HG02943 (cell line): ENCODE results near the gene DOHH.

Source experiments
- ATAC-seq: cut with Tn5 transposase; IDR thresholded peaks from one replicate; pipeline ENCODE4 v1.9.1; 2021; ENCODE audit warnings: mild to moderate bottlenecking, low read depth, moderate library complexity; ENCODE audit not compliant: unreplicated experiment

Gene DOHH

DNA sequence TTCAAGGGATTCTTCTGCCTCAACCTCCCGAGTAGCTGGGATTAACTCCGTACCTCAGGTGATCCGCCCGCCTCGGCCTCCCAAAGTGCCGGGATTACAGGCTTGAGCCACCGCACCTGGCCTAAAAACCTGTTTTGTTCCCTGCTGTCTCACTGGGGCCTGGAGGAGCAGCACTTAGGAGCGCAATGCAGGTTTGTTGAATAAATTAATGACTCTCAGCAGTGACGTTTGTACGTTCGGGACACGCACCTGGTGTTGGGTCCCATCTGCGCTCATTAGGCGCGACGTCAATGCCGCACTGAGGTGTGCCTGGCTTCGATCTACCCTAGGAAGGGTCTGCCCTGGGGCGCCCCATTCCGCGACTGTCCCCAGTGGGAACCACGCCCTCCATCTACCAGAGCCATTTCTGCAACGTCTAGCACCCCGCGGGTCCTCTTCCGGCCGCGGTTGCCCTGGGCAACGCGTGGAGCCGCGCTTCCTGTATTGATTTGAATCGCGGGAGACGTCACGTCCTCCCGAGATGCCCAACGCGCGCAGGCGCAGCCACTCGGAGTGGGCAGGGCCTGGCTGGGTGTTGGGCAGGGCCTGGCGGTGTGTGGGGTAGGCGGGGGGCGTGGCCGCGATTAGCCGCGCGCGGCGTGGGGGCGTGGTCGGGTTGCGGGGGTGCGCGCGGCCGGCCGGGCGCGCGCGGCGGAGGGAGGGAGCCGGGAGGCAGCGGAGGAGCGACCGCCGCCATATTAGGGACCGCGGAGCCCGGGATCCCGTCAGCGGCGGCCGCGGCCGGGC, 5.3 kb upstream of the DOHH start, which contains the start of gene FZR1:
Gene FZR1, plus strand, starts transcription at position 714 of the 786 bp plus-strand sequence. CDS start 16,679 bp downstream, outside the sequence.
- ATAC-seq: peak; percentile 80

GRCh38 chr19:3504735-3505134, 4.3 kb upstream of the DOHH start:
- no peak for ATAC-seq

DNA sequence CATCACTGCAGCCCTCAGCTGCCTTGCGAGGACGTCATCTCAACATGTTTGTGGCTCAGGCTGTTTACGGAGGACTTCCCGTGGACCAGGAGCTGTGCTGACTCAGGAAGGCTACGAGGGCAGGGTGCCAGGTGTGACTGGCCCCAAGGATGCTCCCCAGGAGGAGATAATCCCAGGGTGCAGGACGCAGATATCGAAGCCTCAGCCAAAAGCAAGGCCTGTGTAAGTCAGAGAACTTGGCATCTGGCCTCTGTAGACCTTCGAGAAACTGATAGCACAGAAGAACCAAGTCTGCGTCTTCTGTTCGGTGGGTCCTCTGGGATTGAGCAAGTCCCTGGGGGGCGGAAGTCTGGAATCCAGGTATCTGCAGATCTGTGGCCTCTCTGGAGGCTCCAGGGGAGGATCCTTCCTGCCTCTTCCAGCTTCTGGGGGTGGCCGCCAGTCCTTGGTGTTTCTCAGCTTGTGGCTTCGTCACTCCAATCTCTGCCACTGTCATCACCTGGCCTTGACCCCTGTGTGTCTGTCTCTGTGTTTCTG, 2.6 kb upstream of the DOHH start:
- ATAC-seq: no peak

DNA sequence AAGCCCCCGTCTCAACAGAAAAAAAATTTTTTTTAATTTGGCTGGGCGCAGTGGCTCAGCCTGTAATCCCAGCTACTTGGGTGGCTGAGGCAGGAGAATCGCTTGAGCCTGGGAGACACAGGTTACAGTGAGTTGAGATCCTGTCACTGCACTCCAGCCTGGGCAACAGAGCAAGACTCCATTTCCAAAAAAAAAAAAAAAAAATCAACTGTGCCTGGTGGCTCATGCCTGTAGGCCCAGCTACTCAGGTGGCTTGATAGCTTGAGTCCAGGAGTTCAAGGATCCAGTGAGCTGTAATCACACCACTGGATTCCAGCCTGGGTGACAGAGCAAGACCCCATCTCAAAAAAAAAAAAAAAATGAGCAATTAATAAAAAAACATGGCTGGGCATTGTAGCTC, 1.3 kb upstream of the DOHH start:
- no peak for ATAC-seq

DNA sequence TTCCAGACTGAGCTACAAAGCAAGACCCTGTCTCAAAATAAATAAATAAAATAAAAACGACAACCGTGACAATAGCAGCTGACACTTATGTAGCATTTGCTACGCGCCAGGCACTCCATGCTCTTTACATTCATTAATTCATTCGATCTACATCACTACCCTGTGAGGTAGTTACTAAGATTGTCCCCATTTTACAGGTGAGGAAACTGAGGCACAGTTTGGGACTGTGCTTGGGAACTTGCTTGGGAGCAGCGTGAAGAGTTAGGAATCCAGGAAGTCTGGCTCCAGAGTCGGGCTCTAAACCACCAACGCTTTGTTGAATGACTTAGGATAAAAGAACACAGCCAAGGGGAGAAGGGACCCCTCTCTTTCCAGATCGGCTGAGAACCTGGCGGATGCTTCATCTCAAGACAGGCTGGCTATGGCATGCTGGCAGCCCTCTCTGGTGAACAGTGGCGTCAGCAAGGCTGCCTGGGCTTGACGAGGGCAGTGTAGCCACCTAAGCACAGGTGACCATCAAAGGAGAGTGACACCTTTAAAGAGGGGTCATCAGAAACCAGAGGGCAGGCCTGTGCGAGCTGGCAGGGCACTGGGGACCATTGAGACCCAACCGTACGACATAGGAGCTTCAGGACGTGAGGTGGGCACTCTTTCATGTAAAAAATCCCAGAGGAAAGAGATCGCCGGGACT, 591 bp downstream of the DOHH start:
- no peak for ATAC-seq

DNA sequence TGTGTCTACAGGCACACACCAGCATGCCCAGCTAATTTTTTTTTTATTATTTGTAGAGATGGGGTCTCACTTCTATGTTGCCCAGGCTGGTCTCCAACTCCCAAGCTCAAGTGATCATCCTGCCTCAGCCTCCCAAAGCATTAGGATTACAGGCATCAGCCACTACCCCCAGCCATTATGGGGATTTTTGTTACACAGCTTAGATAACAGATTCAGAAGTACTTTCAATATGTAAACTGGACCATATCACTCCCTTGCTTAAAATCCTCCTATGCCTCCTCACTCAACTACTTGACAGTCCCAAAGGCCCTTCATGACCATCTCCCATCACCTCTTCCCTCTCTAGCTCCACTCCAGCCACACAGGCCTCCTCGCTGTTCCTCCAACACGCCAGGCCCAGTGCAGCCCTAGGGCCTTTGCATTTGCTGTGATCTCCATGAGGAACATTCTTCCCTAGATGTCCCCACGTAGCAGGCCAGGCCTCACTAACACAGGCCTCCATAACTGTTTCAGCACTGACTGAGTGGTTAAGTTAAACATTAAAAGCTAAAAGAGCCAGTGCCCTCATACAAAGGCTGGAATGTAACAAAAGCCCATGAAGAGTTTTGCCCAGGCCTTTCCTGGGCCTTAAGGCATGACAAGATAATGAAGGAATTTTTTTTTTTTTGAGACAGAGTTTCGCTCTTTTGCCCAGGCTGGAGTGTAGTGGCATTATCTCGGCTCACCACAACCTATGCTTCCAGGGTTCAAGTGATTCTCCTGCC, 2.5 kb downstream of the DOHH start:
- ATAC-seq: no peak

GRCh38 chr19:3496392-3497273, 3.8 kb downstream of the DOHH start:
- no peak for ATAC-seq

DNA sequence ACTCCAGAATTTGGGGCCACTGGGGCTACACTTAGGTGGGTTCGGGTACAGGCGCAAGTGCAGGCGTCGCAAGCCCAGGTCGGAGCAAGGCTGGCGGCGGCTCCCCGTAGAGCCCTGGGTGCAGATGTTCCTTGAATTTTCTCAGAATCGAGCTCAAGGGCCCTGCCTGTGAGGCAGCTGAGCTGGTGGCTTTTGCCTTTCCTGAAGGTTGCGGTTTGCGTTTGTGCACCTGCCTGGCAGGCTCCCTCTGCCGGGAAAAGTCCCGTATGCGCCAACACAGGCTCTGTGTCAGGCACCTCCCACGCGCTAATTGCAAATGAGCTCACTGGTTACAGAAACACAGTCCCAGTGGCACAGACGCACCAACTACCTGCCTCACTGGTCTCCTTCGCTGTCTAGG, 5.9 kb downstream of the DOHH start:
- ATAC-seq: no peak

DNA sequence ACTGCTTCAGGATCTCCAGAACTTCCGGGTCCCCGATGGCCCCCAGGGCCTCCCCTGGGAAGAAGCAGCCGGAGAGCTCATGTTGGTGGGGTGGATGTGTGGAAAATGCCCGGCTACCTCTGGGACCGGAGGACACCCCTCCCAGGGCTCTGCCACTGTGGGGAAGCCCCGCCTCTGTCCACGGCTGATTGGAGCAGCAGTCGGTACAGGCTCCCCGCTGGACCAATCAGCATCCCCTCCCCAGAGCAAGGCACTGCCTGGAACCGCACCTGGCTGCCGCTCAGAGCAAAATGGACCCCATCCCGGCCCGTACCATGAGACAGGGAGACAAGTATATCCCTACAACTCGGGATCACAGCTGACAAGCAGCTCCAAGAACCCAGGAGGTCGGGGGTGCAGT, 6.4 kb downstream of the DOHH start:
- no peak for ATAC-seq

DNA sequence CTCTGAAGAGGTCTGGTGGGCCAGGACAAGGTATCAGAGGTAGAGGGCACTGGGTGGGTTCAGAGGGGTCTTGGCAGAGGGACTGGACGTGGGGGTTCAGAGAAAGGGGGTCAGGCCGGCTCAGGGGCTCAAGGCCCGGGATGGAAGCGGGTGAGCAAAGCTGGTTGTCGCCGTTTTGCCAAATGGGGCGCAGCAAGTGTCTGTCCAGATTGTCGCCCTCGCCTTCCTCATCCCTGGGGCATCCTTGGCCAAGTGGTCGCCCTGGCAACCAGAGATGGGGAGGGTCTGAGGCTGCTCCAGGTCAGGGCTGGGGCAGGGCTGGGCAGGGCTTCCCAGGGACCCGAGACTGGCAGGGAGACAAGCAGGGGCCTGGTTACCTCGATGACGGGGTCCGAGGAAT, 6.8 kb downstream of the DOHH start:
- ATAC-seq: no peak

GRCh38 chr19:3492919-3493318, 7.6 kb downstream of the DOHH start:
- ATAC-seq: no peak

- ATAC-seq: no peak
Observed at GRCh38 chr19:3492131-3492839, 8.2 kb downstream of the DOHH start.

- ATAC-seq: no peak
Observed at GRCh38 chr19:3491396-3492119, 8.9 kb downstream of the DOHH start.

DNA sequence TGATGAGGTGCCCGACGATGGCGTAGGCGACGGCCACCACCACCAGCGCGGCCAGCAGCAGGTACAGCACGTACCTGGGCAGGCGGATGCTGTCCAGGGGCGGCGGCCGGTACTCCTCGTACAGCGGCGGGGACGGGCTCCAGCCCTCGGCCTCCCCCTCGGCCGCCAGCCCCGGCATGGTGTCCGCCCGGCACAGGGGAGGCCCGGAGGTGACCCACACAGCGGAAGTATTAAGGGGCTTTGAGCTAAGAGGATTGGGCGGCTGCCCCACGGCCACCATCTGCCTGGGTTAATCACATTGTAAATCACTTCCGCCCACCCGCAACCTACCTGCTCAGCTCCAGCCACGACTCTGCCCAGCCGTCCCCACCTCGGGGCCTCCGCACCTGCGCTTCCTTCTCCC, 17.2 kb downstream of the DOHH start, which contains the start of gene SMIM44:
Gene SMIM44, minus strand, starts transcription at position 216 of the 403 bp plus-strand sequence. Its CDS starts 38 bp downstream, at position 178.
- no peak for ATAC-seq

DNA sequence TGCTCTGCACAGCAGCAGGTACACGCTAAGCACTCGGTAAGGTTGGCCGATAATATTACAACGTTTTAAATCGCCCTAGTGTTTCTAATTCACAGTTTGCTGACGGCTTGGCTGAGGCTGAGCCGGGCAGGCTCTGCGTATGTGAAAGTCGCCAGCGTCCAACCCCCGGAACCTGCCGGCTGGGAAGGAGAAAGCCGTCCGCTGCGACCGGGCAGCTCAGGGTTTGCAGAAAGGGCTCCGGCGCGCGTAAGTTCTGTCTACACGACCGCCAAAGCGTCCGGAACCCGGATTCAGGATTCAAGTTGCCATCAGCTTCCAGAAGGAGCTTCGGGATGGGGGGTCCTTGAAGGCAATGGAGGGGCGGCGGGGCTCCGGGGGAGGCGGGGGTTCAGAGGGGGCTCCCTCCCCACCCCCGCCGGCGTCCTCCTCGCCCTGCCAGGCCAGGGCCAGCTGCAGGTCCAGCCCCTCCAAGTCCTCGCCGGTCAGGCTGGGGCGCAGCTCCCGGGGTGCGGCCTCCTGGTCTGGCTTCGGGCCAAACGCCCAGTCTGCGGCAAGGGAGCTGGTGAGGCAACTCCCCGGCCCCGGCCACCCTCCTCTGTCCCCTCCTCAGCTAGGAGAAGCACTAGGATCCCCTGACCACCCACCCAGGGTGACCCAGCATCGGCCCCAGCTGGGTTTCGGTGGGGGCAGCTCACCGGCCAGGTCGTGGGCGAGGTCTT, 17.8 kb downstream of the DOHH start:
- no peak for ATAC-seq

DNA sequence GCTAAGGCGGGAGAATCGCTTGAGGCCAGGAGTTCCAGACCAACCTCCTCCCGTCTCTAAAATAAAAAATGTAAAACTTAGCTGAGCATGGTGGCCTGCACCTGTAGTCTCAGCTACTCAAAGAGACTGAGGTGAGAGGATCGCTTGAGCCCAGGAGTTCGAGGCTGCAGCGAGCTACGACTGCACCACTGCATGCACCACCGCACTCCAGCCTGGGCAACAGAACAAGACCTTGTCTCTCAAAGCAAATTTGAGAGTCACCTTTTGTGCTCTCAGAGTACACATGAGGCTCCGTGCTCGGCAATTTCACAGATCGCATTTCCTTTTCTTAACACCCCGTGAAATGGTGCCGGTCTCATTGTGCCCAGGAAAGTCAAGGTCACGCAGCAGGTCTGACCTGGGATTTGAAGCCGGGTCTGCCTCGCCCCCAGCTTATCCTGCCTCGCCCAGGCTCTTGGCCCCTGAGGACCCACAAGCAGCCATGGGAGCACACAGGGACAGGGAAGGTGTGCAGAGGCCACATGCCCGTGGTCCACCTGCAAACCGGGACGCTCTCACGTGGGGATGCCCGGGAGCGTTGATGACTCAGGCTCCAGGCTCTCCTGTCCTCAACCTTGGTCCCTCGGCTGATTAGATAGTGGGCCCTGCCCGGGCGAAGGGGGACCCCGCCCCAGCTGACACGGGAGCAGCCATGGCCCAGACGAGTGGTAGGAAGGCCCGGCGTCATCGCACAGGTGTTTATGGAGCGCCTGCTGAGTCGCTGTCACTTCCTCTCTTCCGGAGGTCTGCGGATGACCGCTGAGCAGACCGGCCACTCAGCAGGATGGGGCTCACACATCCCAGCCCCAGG, 19.0 kb downstream of the DOHH start:
- ATAC-seq: no peak
